Mucosa of rectum (tissue), 2 donors: Measurements from ENCODE around the gene CRLF3.
A peak's percentile ranks its signal among the peaks of the same experiment; 100 is the strongest.

Experiments used
- H3K27ac ChIP-seq, 2 donors: one replicate each; pipeline ENCODE4 v1.7.0; 2013; ENCODE audit warnings: inconsistent platforms in 2 of 2, low read depth in 2 of 2, low read length in 2 of 2
- H3K27me3 ChIP-seq, 2 donors: one replicate each; pipeline ENCODE4 v1.7.0; 2013; ENCODE audit warnings: low read length in 2 of 2; ENCODE audit not compliant: control insufficient read depth in 2 of 2, insufficient read depth in 2 of 2
- H3K36me3 ChIP-seq, 2 donors: one replicate each; pipeline ENCODE4 v1.7.0; 2013; ENCODE audit warnings: low read length in 2 of 2; ENCODE audit not compliant: control insufficient read depth in 2 of 2, insufficient read depth in 2 of 2
- H3K4me1 ChIP-seq, 2 donors: one replicate each; pipeline ENCODE4 v1.7.0; 2013; ENCODE audit warnings: low read length in 2 of 2, mild to moderate bottlenecking in 1 of 2; ENCODE audit not compliant: control insufficient read depth in 2 of 2, insufficient read depth in 2 of 2
- H3K4me3 ChIP-seq, 2 donors: one replicate each; pipeline ENCODE4 v1.7.0; 2013; ENCODE audit warnings: low read length in 2 of 2
- H3K9ac ChIP-seq, 2 donors: one replicate each; pipeline ENCODE4 v1.7.0; 2013; ENCODE audit warnings: low read length in 2 of 2, low read depth in 1 of 2, mild to moderate bottlenecking in 1 of 2
- H3K9me3 ChIP-seq, 2 donors: one replicate each; pipeline ENCODE4 v1.7.0; 2013; ENCODE audit warnings: low read length in 2 of 2; ENCODE audit not compliant: control insufficient read depth in 2 of 2
- donor health status: healthy.
- donor health status: Normal muscosa, but diverticular disease.

The CRLF3 gene, protein sequence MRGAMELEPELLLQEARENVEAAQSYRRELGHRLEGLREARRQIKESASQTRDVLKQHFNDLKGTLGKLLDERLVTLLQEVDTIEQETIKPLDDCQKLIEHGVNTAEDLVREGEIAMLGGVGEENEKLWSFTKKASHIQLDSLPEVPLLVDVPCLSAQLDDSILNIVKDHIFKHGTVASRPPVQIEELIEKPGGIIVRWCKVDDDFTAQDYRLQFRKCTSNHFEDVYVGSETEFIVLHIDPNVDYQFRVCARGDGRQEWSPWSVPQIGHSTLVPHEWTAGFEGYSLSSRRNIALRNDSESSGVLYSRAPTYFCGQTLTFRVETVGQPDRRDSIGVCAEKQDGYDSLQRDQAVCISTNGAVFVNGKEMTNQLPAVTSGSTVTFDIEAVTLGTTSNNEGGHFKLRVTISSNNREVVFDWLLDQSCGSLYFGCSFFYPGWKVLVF

DNA sequence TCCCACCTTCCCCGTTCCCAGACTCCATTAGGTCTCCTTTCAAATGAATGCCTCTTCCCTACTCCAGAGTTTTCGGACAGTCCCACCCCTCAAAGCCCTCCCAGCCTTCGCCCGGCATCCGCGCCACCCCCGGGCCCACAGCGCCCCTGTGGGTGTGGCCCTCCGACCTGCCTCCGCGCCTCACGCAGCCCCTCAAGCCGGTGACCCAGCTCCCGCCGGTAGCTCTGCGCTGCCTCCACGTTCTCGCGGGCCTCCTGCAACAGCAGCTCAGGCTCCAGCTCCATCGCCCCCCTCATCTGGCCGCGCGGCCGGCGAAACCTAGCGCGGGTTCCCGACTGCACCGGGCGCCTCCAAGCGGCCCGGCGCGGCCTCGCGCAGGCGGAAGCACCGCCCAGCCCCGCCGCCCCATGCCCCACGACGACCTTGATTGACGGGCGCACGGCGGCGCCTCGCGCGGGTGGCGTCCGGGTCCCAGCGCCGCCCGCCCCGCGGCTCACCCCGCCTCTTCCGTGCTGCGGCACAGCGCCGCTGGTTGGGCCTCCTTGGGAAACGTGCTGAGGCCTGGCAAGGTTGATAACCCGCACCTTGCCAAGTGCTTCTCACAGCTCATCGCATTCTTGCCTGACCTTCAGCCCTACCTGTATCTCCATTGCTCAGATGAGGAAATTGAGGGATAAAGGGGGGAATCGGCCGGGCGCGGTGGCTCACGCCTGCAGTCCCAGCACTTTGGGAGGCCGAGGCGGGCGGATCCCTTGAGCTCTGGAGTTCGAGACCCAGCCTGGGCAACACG lies at the start of gene CRLF3:
Gene CRLF3, minus strand, starts transcription at position 337 of the 790 bp plus-strand sequence. Its CDS starts 41 bp downstream, at position 296.
- H3K27me3 ChIP-seq: no peaks in the 10 kb centered on the region
- H3K4me1 ChIP-seq: peaks cover 20 to 29% of the 10 kb centered on the region in 2 donors

DNA sequence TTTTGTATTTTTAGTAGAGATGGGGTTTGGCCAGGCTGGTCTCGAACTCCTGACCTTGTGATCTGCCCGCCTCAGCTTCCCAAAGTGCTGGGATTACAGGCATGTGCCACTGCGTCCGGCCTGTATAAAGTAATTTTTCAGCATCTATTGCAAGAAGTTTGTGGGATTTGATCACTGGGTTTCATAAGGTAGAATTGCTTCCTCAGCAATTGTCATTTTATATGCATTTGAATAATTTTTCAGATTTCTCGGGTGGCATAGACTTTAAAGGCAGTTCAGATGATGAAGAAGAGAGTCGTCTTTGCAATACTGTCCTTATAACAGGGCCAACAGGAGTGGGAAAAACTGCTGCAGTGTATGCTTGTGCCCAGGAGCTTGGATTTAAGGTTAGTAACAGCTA lies 44.5 kb upstream of the CRLF3 start:
- Histone ChIP-seq H3K4me3 (no peak overlapping the region), H3K27ac (no peak overlapping the region), H3K9me3 (no peaks in the 10 kb centered on the region), H3K9ac (no peak overlapping the region), H3K36me3 (peaks cover 8% of the 10 kb centered on the region in 2 donors), H3K4me1 (no peaks in the 10 kb centered on the region), H3K27me3 (no peaks in the 10 kb centered on the region)

More for the DNA sequence above, at the start of gene CRLF3:
- Histone ChIP-seq H3K4me3 (peak within 1 kb of the TSS; percentile 79 to 84), H3K9me3 (no peaks in the 10 kb centered on the region), H3K9ac (peak within 1 kb of the TSS; percentile 83 to 85), H3K27ac (peak within 1 kb of the TSS; percentile 89 to 93), H3K36me3 (no peaks in the 10 kb centered on the region)

DNA sequence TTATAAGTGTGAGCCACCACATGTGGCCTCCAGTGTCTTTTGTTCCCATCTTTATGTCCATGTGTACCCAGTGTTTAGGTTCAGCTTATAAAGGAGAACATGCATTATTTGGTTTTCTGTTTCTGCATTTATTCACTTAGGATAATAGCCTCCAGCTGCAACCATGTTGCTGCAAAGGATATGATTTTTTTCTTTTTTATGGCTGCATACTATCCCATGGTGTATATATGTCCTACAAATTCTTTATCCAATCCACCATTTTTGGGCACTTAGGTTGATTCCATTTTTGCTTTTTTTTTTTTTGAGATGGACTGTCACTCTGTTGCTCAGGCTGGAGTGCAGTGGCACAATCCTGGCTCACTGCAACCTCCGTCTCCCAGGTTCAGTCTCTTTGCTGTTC lies 40.1 kb upstream of the CRLF3 start:
- no peak overlapping the region for H3K4me3 ChIP-seq
- no peaks in the 10 kb centered on the region for H3K9me3 ChIP-seq
- peaks cover 0 to 5% of the 10 kb centered on the region in 2 donors for H3K36me3 ChIP-seq
- no peak overlapping the region for H3K9ac ChIP-seq
- H3K27me3 ChIP-seq: no peaks in the 10 kb centered on the region
- no peaks in the 10 kb centered on the region for H3K4me1 ChIP-seq
- H3K27ac ChIP-seq: no peak overlapping the region

DNA sequence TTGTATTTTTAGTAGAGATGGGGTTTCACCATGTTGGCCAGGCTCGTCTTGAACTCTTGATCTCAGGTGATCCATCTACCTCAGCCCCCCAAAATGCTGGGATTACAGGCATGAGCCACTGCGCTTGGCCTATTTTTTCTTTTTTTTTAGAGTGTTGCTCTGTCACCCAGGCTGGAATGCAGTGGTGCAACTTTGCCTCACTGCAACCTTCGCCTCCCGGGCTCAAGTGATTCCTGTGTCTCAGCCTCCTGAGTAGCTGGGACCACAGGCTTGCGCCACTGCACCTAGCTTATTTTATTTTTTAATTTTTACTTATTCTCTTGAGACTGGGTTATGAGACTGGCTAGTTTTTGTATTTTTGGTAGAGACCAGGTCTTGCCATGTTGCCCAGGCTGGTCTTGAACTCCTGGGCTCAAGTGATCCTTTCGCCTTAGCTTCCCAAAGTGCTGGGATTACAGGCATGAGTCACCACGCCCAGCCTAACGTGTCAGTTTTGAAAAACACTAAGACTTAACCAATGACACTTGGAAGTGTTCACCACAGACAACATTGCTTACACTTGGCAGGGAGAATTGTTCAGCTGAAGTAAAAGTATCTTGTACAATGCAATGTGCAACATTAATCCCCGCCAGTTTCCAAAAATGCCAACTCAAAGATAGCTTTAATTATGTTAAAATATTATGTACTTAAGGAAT lies 34.2 kb upstream of the CRLF3 start:
- Histone ChIP-seq H3K4me3 (no peak overlapping the region), H3K9ac (no peak overlapping the region), H3K4me1 (no peaks in the 10 kb centered on the region), H3K9me3 (no peaks in the 10 kb centered on the region), H3K27me3 (no peaks in the 10 kb centered on the region), H3K27ac (no peak overlapping the region), H3K36me3 (no peaks in the 10 kb centered on the region)

DNA sequence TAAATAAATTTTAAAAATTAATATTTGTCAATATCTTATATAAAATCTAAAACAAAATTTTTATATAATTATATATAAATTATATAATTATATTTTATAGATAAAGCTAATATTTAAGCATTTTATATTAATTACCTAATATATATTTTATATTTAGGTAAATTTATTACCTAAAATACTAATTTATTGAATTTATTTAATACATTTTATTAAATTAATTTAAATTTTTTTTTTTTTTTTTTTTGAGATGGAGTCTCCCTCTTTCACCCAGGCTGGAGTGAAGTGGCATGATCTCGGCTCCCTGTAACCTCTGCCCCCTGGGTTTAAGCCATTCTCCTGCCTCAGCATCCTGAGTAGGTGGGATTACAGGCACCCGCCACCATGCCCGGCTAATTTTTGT lies 29.7 kb upstream of the CRLF3 start:
- Histone ChIP-seq H3K9me3 (no peaks in the 10 kb centered on the region), H3K36me3 (no peaks in the 10 kb centered on the region), H3K4me3 (no peak overlapping the region), H3K9ac (no peak overlapping the region), H3K27me3 (no peaks in the 10 kb centered on the region), H3K27ac (no peak overlapping the region), H3K4me1 (no peaks in the 10 kb centered on the region)

DNA sequence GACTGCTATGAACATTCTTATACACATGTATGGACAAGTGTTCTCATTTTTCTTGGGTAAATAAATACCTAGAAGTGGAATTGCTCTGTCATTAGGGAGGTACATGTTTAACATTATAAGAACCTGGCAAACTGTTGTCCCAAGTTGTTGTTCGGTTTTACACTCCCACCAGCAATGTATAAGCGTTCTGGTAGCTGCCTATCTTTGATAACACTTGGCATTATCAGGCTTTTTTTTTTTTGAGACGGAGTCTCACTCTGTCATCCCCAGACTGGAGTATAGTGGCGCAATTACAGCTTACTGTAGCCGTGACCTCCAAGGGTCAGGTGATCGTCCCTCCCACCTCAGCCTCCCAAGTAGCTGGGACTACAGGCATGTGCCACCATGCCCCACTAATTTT lies 23.5 kb upstream of the CRLF3 start:
- Histone ChIP-seq H3K36me3 (no peaks in the 10 kb centered on the region), H3K4me1 (no peaks in the 10 kb centered on the region), H3K9ac (no peak overlapping the region), H3K9me3 (no peaks in the 10 kb centered on the region), H3K4me3 (no peak overlapping the region), H3K27ac (no peak overlapping the region), H3K27me3 (no peaks in the 10 kb centered on the region)

DNA sequence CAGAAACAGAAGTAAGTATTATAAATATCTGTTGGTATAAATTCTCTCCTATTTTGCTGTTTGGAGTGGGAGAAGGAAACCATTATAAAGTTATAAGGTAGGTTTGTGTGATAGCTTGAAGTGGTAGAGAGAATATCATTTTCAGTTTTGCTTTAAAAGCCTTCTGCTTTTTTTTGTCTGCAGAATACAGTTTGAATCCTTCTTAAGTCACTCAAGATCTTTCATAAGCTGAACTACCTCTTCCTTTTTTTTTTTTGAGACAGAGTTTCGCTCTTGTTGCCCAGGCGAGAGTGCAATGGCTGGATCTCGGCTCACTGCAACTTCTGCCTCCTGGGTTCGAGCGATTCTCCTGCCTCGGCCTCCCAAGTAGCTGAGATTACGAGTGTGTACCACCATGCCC lies 16.3 kb upstream of the CRLF3 start:
- H3K27me3 ChIP-seq: no peaks in the 10 kb centered on the region
- H3K4me1 ChIP-seq: no peaks in the 10 kb centered on the region
- H3K27ac ChIP-seq: no peak overlapping the region
- H3K9me3 ChIP-seq: no peaks in the 10 kb centered on the region
- H3K36me3 ChIP-seq: peaks cover 3% of the 10 kb centered on the region in 2 donors
- no peak overlapping the region for H3K9ac ChIP-seq
- H3K4me3 ChIP-seq: no peak overlapping the region

DNA sequence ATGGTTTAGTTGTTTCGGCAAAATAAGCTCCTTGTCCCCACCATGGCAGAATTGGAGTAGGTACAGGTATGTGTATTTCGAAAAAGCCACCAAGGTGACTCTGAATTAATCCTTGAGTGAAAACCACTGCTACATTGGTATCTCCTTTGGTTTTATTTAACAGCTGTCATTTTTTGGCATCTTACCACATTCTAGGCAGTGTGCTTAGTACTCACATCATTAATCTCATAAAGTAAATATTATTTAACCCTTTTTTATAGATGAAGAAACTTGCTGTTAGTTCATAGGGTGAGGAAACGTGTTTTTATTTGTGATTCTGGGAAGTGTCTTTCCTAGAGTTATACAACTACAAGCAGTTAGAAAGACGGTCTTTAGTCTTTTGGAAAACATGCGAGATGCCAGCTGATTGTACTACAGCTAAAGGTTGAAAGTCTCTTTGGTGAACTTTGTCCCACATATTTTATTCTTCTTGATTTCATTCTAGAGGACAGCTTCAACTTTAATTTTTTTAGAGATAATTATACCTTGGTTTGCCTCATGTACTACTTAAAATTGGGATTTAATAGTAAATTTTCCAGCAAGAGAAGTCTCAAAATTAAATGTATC lies 13.8 kb upstream of the CRLF3 start:
- no peaks in the 10 kb centered on the region for H3K9me3 ChIP-seq
- no peak overlapping the region for H3K27ac ChIP-seq
- no peaks in the 10 kb centered on the region for H3K27me3 ChIP-seq
- no peak overlapping the region for H3K4me3 ChIP-seq
- peaks cover 3% of the 10 kb centered on the region in 2 donors for H3K36me3 ChIP-seq
- no peak overlapping the region for H3K9ac ChIP-seq
- no peaks in the 10 kb centered on the region for H3K4me1 ChIP-seq

DNA sequence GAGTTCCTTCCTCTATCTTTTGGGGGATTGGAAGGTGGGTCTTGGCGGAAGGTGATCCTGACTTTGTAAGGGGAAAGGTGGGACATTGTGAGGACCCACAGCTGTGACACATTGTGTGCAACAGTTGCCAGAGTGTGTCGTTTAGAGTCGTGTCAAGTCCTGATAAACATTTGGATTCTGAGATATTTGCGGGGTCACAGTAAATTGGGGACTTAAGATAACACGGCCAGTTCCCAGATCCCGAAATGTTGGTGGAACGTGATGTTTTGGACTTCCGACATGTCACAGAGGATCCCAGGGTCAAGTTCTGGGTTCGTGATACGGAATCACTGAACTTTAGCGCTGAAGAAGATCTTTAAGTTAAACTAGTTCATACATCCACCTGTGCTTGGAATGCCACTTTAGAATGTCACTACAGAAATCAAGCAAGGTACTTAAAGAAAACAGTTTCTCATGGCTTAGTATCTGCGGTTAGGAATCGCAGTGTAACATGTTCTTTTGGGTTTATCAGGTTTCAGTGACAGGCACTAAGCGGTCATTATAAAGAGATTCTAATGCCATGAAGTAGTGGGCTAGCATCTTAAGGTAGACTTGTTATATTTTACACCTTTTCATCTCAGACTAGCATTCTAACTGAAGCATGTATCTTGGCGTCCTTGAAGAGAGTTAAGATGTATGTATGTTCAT lies 8.1 kb upstream of the CRLF3 start:
- H3K27me3 ChIP-seq: no peaks in the 10 kb centered on the region
- peak overlapping the region; percentile 84 to 91 for H3K4me3 ChIP-seq
- H3K36me3 ChIP-seq: no peaks in the 10 kb centered on the region
- peaks cover 9 to 14% of the 10 kb centered on the region in 2 donors for H3K4me1 ChIP-seq
- H3K9ac ChIP-seq: peak overlapping the region; percentile 71 to 81
- no peak overlapping the region for H3K27ac ChIP-seq
- H3K9me3 ChIP-seq: no peaks in the 10 kb centered on the region
